GM11168 (cell line): ENCODE measurements around the gene LRRC58.
"Not testable (repeated sequence)": the region's sequence is repeated elsewhere in the genome, so short reads cannot be mapped to it uniquely, and the experiment has no call there.

Experiments
- in situ Hi-C: fragments of 300-500 bp; cut with MboI; formaldehyde crosslinking; loops from one replicate; pipeline ENCODE4 v1.12.0; 2022; ENCODE audit warnings: low sequenced_read_pairs; ENCODE audit not compliant: unreplicated experiment

The LRRC58 gene

DNA sequence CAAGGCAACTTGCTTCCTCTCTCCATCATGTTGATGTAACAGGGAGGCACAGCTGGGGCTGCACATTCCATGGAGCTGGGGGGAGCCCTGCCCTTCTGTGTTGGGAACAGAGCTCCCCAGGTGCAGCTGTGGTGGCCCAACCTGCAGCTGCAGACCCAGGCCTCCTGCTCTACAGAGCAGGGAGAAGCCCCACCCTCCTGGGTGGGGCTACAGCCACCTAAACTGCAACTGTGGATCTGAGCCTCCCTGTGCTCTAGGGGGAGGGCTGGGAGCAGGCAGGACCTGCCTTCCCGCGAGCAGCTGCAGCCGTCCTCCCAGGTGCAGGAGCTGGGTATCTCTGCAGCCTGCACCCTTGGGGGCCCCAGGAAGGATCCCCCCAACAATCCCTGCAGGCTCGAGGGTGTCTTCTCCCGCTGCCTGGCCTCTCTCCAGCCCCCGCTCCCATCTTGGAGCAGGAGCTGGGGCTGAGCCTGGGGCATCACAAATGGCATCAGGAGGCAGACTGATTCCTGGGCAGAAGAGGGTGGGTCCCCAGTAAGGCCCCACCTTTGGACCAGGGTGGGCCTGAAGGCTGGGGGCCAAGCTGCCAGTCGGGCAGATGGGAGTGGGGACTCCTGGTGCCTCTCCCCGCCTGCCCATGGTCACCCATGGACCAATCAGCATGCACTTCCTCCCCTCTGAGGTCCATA is 7.4 kb downstream of the LRRC58 start:
- in situ Hi-C loops, result no loop called here

DNA sequence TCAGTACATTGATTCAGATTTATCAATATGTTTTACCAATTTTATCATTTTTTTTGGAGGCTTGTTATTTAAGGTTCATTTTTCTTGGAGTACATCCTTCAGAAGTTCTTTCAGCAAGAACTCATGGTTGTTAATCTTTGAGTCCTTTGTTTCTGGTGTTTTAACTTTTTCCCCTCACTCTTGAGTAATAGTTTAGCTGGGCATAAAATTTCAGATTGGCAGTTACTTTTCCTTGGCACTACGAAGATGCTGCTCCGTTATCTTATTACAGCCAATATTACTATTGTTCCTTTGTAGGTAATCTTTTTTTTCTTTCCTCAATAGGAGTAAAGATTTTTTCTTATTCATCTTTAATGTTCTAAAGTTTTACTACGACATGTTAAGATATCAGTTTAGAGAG is 9.8 kb downstream of the LRRC58 start:
- in situ Hi-C loops, result no loop called here

DNA sequence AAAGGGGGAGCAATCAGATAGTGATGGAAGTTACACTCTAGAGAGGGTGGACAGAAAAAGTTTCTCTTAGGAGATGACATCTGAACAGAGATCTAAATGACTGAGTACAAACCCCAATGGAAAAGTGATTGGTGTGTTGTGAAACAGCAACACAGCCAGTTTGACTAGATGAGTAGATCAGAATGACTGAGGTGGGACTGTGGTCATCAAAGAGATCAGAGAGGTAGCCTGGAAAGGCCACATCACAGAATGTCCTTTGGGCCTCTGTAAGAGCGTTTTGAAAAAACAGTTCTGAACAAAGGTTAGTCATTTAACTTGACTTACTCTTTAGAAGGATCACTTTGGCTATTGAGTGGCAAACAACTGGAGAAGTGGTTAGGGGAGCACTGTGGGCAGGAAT is 10.6 kb downstream of the LRRC58 start:
- in situ Hi-C loops, result no loop called here

DNA sequence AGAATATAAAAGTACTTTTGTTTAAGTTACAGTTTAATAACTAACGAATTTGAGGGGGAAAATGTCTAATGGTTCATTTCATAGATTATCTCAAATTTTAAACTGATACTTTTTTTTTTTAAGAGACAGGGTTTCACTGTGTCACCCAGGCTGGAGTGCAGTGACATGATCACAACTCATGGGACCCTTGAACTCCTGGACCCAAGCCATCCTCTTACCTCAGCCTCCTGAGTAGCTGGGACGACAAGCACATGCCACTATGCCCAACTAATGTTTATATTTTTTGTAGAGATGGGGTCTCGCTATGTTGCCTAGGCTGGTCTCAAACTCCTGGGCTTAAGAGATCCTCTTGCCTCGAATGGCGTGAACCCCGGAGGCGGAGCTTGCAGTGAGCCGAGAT is 16.5 kb downstream of the LRRC58 start:
- in situ Hi-C loops, result no loop called here

DNA sequence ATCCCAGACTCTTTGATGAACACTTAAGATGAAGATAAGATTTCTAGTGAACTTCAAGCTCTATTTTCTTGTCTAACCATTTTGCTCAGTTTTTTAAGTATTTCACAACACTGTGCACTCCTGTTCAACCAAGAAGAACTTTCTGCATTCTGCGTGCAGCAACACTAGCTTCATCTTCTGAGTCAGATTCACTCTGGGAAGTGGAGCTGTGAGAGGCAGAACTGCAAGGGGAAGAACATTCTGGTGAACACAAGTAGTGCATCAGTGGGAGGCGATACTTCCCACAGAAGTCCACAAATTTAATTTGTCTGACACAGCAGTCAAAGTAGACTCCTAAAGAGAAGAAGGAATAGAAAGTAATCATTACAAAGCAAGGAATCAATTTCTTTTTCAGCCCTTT is 18.1 kb downstream of the LRRC58 start:
- in situ Hi-C loops, result no loop called here

DNA sequence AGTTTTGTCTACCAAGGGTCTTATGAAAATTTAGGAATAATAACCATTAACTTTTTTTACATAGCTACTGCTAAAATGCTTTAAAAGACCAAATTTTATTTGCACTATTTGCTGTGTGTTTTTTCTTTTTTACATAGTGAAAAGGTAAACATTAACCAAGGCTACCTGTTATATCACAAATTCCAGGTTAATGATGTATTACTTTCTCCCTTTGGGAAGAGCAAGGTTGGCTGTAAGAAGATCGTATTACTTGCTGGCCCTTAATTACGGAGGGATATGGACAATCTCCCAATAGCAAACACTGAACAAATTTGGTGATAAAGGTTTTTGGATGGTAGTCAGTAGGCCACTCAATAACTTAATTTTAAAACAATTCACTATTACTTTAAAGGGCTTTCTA is 22.4 kb downstream of the LRRC58 start:
- in situ Hi-C loops, result no loop called here

DNA sequence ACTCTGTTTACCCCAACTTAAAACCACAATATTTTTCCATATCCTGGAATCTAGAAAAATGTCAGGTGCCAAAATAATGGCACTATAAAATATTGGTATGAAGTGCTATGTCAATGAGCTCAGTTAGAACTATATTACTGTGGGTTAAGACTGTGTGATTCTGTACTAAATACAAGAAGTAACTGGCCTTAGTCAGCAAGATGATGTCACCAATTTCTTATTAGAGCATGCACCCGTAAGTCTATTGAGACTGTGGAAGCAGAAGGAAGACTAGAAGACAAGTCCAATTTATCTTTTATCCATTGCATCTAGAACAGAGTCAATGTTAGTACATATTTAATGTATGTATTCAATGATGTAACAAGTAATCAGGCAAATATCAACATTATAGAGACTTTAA is 25.0 kb downstream of the LRRC58 start:
- in situ Hi-C loops, result no loop called here

DNA sequence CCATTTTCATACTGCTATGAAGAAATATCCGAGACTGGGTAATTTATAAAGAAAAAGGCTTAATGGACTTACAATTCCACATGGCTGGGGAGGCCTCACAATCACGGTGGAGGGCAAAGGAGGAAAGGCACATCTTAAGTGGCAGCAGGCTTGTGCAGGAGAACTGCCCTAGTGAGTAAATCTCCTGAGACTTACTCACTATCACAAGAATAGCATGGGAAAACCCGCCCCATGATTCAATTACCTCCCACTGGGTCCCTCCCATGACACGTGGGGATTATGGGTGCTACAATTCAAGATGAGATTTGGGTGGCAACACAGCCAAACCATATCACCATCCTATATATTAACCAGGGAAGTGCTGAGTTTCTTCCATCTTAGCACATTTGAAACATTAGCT is 25.4 kb downstream of the LRRC58 start:
- in situ Hi-C loops, result not testable (repeated sequence)

DNA sequence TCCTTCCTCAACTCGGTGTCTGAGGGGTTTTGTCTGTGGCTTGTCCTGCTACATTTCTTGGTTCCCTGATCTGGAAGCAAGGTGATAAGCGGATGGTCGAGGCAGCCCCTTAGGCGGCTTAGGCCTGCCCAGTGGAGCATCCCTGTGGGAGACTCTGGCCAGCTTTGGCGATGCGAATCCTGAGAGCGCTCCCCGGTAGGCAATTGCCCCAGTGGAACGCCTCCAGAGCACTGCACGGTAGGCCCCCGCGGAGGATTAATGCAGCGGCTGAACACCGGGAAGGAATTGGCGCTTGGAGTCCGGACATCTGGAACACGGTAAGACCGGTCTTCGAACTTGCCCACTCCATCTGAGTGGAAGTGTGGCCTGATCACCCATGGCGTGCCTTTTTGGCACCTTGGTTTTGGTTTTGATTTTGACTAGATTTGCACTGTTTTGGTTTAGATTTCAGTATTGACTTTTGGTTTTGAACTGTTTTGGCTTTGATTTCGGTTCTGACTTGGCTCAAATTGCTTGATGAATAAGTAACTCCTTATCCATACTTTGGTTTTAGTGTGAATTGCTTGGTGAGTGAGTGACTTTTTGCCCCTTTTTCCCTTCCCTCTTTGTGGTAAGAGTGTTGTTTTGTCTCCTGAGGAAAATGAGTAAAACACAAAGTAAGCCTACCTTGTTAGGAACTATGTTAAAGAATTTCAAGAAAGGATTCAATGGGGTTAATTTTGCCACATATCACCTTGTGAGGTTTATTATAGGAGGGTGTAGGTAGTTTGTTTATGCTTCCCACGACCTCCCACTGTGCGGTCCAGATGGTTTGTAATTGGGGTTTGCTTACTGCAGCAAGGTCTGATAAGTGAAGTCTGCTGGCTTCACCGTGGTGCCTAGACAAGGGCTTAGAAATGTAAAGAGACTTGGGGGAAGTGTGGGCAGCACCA is 37.0 kb downstream of the LRRC58 start:
- in situ Hi-C loops, result no loop called here

DNA sequence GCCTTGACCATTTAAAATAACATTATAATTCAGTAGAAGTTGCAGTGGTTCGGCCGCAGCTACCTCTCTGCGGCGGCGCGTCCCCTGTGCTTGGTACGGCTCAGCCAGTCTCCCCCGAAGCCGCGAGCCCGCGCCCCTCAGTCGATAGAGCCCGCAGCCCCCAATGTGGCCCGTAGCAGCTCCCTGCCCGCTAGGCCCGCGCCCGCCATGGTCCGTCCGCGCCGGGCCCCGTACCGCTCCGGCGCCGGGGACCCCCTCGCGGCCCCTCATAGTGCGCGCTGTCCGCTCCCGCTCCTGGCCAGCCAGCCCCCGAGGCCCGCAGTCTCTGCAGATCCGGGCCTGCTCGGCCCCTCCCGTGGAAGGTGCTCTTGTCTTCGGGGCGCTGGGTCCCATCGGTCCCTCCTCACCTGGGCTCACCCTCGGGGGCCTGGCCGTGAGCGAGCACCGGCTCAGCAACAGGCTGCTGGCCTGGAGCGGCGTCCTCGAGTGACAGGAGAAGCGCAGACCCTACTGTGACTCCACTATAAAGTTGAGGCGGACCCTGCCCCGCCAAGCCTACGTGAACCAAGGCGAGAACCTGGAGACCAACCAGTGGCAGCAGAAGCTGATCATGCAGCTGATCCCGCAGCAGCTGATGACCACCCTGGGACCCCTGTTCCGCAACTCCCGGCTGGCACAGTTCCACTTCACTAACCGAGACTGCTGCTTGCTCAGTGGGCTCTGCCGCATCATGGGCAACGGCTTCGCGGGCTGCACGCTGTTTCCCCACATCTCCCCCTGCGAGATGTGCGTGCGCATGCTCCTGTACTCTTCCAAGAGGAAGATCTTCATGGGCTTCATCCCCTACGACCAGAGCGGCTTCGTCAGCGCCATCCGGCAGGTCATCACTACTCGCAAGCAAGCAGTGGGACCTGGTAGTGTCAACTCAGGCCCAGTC is 42.4 kb downstream of the LRRC58 start:
- in situ Hi-C loops, result no loop called here

DNA sequence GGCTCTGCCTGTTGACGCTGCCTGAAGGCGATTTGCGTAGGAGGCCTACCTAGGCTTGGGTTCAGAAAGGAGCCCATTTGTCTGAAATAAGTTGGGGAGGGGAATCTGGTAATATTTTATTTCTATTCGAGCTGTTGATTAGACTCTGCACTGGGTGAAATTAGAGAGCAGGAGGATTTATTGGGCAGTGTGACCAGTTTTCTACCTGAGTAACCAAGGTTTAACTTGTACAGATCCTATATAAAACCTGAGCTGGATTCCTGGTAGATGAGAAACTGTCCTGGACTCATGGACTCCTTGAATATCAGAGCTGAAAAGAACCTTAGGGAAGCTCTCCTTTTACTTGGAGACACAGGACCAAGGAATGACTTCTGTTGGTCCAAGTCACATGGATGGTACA is 44.5 kb downstream of the LRRC58 start:
- in situ Hi-C loops, result no loop called here

DNA sequence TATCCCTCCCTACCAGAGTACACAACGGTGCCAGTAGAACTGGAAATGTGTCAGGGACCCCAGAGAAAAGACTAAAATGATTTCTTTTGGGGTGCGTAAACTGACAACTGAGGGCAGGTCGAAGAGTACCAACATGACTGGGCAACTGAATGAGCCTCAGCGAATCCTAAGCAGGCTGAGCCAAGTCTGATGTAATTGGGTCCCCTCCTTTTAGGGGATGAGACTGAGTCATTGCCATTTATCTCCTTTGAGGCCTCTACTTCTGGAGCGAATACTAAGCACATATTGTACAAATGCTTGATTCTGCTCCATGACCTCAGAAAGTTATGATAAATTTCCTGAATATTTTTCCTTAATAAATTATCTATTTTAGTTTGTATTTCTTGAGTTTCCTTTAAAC is 46.8 kb downstream of the LRRC58 start:
- in situ Hi-C loops, result no loop called here

DNA sequence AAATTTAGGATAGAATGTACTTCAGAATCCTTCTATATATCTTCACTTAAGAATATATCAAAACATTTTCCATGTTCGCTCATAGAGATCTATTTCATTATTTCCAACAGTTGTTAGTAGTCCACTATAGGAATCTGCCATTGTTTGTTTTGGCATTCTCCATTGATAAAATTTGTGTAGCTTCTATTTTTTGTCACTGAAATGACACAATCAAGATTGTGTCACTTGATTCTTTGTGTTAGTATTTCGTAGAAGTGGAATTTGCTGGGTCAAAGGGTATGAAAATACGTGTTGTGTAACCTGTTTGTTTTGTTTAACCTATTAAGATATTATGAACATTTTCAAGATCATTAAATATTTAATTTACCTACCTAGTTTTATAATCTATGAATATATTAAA is 48.2 kb downstream of the LRRC58 start:
- in situ Hi-C loops, result no loop called here

DNA sequence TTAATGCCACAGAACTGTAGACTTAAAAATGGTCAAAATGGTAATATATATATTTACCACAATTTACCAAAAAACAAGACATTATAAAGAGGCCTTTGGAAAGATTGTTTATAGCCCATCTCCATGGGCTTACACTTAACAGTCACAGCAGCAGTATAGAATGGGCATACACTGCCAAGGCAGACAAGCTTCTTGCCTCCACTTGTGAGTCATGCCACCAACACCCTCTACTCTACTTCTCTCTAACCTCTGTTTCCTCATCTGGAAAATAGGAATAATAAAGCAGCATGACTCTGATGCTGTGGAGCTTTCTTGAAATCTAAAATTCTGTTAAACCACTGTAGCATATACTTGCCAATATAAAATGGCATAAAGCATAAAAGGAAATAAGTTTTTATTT is 49.8 kb downstream of the LRRC58 start:
- in situ Hi-C loops, result no loop called here

DNA sequence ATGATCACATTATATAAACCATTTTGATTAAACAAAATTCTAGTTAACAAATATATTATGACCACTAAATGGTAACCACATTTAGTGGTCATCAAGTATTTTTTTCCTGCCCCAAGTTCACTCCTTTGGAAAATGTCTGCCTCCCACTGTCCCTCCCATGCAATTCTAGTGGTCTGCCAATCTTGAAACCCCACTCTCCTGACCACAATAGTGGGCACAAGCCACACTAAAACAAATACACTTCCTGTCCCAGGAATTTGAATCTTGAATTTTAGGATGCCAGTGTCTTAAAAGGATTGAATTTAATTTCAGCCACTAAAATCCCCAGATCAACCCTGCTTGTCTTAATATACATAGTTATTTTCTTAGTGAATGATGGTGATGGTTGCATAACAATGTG is 50.2 kb downstream of the LRRC58 start:
- in situ Hi-C loops, result no loop called here

DNA sequence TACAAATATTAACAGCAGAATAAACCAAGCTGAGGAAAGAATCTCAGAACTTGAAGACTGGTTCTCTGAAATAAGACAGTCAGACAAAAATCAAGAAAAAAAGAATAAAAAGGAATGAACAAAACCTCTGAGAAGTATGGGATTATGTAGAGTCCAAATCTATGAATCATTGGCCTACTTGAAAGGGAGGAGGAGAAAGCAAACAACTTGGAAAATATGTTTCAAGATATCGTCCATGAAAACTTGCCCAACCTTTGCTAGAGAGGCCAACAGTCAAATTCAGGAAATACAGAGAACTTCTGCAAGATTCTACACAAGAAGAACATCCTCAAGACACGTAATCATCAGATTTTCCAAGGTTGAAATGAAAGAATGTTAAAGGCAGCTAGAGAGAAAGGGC is 57.6 kb downstream of the LRRC58 start:
- in situ Hi-C loops, result not testable (repeated sequence)

DNA sequence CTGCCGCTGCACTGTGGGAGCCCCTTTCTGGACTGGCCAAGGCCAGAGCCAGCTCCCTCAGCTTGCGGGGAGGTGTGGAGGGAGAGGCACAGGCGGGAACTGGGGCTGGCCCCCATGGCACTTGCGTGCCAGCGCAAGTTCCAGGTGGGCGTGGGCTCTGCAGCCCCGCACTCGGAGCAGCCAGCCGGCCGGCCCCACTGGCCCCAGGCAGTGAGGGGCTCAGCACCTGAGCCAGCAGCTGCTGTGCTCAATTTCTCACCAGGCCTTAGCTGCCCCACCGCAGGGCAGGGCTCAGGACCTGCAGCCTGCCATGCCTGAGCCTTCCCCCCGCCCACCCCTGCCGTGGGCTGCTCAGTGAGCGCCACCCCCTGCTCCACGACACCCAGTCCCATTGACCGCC is 59.5 kb downstream of the LRRC58 start:
- in situ Hi-C loops, result no loop called here

DNA sequence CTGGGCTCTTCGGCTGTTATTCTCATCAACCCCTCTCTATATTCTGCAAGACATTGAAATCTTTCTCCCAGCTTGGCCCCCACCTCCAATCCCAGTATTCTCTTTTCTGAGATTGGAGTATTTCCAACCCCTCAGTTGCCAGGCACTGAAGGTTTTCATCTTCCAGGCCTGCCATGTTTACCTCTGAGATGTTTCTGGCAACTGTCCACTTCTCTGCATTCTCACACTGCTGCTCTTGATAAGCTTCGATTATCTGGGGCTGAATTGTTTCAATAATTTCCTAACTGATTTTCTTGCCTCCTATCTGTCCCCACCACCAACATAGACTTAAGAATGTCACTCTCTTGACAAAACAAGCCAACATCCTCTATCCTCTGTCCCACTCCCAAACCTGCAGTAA is 62.7 kb downstream of the LRRC58 start:
- in situ Hi-C loops, result no loop called here

DNA sequence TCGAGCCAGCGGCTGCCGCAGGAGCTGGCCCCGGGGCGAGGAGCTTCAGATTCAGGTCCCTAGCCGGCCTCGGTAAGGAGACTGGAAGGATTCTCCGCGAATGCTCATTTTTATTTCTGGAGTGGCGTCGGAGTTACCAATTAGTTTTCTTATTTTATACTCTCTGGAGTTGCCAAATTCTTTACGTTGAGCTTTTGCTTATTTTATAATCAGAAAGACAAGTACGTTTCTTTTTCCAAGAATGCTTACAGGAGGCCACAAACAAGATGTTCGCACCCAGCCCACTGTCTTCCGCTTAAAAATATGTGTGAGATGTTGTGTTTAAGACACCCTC is 63.7 kb downstream of the LRRC58 start:
- in situ Hi-C loops, result no loop called here

DNA sequence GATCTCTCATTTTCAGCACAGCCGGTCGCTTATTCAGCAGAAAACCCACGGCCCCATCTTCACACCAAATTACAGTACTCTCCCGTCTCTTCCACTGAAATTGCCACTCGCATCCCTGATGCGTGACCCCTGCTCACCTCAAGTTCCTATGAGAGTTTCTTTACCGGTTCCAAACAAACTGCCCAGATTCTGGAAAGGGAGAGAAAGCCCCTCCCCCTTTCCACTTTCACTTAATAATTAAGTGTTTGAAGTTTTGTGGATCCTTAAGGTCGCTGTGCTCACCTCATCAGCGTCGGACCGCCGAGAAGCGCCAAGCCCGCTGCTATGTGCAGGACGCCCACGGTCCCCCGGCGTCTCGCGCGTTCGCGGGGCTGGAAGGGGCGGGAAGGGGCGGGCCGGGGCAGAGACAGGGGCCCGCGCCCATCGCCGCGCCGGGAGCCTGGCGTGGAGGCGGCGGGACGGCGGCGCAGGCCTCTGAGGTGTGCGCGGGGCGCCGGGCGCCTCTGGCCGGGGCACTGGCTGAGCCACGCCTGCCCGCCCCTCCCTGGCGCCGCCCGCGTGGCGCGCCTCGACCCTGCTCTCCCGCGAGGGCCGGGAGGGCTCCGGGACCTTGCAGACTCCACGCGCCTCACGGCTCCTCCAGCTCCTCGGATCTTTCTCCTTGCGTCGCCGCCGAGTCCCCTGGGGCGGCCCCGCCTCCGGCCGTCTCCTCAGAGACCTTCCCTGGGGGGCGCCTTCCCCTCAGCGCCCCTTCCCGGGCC is 64.2 kb downstream of the LRRC58 start, which contains the start of gene GPR156:
Gene GPR156 (minus strand): TSS at position 476 of the 761 bp plus-strand sequence. CDS start 41,124 bp downstream, outside the sequence.
- in situ Hi-C loops, result no loop called here
